ENCODE measurements around the gene ENKD1.

DNA sequence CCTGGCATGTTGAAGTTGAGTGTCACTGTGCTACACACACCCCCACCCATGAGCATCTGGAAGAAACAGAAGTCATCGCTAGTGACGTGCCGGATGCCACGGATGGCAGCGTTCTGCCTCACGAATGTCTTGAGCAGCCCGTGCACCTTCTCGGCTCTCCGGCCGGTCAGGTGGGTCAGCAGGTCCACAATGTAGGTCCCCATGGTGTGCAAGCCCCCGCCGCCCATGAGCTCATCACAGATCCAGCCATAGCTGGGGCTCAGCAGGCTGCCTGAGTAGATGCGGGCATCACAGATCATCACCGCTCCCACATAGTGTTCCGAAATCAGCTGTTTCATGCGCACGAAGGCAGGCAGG is 9.0 kb upstream of the ENKD1 start:
- TF ChIP-seq, protein P1, sequence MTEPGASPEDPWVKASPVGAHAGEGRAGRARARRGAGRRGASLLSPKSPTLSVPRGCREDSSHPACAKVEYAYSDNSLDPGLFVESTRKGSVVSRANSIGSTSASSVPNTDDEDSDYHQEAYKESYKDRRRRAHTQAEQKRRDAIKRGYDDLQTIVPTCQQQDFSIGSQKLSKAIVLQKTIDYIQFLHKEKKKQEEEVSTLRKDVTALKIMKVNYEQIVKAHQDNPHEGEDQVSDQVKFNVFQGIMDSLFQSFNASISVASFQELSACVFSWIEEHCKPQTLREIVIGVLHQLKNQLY (CRISPR knock-in tag; IDR thresholded peaks at IDR 0.05): no peak
- TF ChIP-seq HOXA9 (CRISPR knock-in tag; IDR thresholded peaks at IDR 0.05; ENCODE audit: borderline replicate concordance) (no peak), ELF1 (CRISPR knock-in tag; IDR thresholded peaks at IDR 0.05) (no peak), CTCF (CRISPR knock-in tag; IDR thresholded peaks at IDR 0.05) (no peak), ZHX1 (CRISPR knock-in tag; IDR thresholded peaks at IDR 0.05; ENCODE audit: low read depth) (no peak), CREM (IDR thresholded peaks at IDR 0.05) (no peak), CREM (CRISPR knock-in tag; IDR thresholded peaks at IDR 0.05) (no peak), TAF1 (CRISPR knock-in tag; IDR thresholded peaks at IDR 0.05) (no peak), MAX (IDR thresholded peaks at IDR 0.05) (no peak), YEATS4 (CRISPR knock-in tag; IDR thresholded peaks at IDR 0.05; ENCODE audit: borderline replicate concordance) (no peak)

Measured in HepG2 (cell line).